Large intestine (tissue), 3 donors: ENCODE measurements around the gene CYSTM1. TPM values are rescaled to one million over a fixed set of nuclear protein-coding genes. Genes with fewer than 3 reads are reported as not detected.
A peak's percentile ranks its signal among the peaks of the same experiment; 100 is the strongest.

ENCODE experiments used
- DNase-seq, 2 donors: peaks; one replicate each; pipeline versions ENCODE4 v3.0.0 to v3.0.0-alpha.2; 2013
- H3K27ac ChIP-seq: one replicate; pipeline ENCODE4 v1.5.1; 2013; ENCODE audit warnings: low read length
- H3K27me3 ChIP-seq: 2 replicates; pipeline ENCODE4 v1.6.1; 2013; ENCODE audit warnings: low read length; ENCODE audit not compliant: control insufficient read depth, insufficient read depth
- H3K36me3 ChIP-seq: 2 replicates; pipeline ENCODE4 v1.6.1; 2013; ENCODE audit warnings: low read length; ENCODE audit not compliant: control insufficient read depth, insufficient read depth
- H3K4me1 ChIP-seq: one replicate; pipeline ENCODE4 v1.6.1; 2013; ENCODE audit warnings: low read length; ENCODE audit not compliant: control insufficient read depth, insufficient read depth
- H3K4me3 ChIP-seq: one replicate; pipeline ENCODE4 v1.5.1; 2013; ENCODE audit warnings: low read length
- H3K9me3 ChIP-seq: one replicate; pipeline ENCODE4 v1.6.1; 2013; ENCODE audit warnings: mild to moderate bottlenecking, low read depth, low read length, moderate library complexity; ENCODE audit not compliant: control insufficient read depth
- WGBS: methylation state at CpG from one replicate; pipeline ENCODE4 v1.1.5; 2013; ENCODE audit warnings: low lambda C conversion rate; ENCODE audit not compliant: insufficient coverage; 5-methylcytosine and 5-hydroxymethylcytosine counted together
- polyA plus RNA-seq: library from polyadenylated mRNA; unstranded; fragments of 120-200 nt; gene quantifications from one replicate; pipeline ENCODE4 v1.2.1, GENCODE V29; 2013

Gene CYSTM1
- polyA plus RNA-seq, 1 donor: 94.5 TPM

DNA sequence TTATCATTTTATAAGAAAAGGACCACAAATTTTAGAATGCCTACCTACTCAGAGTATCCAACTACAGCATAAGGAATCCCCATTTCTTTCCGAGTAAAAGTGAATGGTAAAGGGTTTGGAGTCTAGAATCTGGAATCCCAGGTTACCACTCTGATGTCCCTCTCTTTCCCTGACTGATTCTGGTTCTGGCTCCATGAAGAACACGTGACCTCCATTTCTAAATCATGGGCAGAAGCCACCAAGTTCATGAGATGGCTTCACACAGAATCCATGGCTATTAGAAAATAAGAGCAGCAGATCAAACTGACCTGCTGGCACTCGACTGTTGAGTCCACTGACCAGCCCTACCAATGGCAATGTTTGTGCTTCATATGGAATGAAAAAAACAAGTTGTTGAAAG, 87.2 kb downstream of the CYSTM1 start:
- Histone ChIP-seq H3K4me1 (peaks cover 24% of the 10 kb centered on the region), H3K27me3 (no peaks in the 10 kb centered on the region), H3K36me3 (no peaks in the 10 kb centered on the region), H3K9me3 (no peaks in the 10 kb centered on the region), H3K4me3 (no peak overlapping the region), H3K27ac (peak overlapping the region; percentile 82)
- DNase-seq: no peak
- no CpG with 5 or more reads among the region's 3 CpGs for WGBS

DNA sequence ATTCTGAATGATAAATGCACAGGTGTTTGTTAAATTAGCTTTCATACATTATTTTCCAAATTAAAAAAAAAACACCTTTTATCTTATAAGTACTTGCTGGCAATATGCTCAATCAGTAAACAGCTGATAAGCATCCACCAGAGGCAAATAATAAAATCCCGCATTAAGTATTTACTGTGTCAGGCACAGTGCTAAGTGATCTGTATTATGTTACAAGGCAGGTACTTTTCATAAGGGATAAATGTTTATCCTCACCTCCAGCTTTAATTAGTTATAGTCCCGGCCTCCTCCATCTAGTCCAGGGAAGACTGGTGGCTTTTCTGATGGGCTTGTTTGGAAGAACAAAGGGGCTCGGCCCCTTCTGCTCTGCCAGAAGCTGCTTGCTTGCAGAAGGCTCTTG, 87.9 kb downstream of the CYSTM1 start:
- DNase-seq: no peak
- Histone ChIP-seq H3K27ac (no peak overlapping the region), H3K27me3 (no peaks in the 10 kb centered on the region), H3K9me3 (no peaks in the 10 kb centered on the region), H3K4me3 (no peak overlapping the region), H3K36me3 (no peaks in the 10 kb centered on the region), H3K4me1 (peaks cover 24% of the 10 kb centered on the region)
- no CpG with 5 or more reads among the region's 3 CpGs for WGBS

DNA sequence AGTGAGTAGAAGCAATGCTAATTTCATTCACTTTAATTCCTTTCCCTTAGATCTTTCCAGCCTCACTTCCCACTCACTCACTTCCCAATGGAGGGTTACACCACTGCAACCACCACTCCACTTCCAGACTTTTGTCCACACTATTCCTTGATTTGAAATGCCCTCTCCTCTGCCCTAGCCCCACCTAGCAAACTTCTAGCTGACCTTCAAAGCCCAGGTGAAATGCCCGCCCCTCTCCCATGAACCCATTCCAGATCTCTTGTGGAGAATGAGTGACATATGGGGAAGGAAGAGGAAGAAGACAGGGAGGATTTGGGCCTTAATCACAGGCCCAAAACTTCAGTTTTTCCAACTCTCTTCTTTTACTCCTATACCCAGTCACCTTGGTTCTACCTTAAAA, 90.9 kb downstream of the CYSTM1 start:
- Histone ChIP-seq H3K36me3 (no peaks in the 10 kb centered on the region), H3K9me3 (no peaks in the 10 kb centered on the region), H3K27me3 (no peaks in the 10 kb centered on the region), H3K4me3 (no peak overlapping the region), H3K27ac (no peak overlapping the region), H3K4me1 (peaks cover 17% of the 10 kb centered on the region)
- WGBS: no CpG with 5 or more reads among the region's 1 CpG
- no peak for DNase-seq

DNA sequence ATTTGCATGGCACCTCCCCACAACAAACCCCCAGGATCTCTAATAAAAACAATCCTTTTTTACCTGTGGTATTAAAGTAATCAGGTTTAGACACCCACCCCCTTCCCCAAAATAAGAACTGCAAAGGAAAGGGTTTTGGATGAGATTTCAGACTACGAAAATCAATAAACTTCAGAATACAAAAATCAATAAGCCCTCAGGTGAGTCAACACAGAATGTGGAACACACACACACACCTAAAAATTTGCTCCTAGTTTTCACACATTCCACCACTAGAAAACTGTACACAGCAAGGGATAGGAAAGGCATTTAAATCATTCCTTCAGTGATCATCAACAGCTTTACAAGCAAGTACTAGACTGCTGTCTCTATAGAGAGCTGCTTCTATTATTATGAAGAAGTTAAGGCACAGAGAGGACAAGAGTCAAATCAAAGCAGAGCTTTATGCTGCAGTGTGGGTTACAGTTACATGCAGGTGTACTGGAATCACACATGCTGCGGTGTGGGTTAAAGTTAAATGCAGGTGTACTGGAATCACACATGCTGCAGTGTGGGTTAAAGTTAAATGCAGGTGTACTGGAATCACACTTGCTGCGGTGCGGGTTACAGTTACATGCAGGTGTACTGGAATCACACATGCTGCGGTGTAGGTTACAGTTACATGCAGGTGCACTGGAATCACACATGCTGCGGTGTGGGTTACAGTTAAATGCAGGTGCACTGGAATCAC, 91.6 kb downstream of the CYSTM1 start:
- no CpG with 5 or more reads among the region's 6 CpGs for WGBS
- Histone ChIP-seq H3K27me3 (no peaks in the 10 kb centered on the region), H3K9me3 (no peaks in the 10 kb centered on the region), H3K4me1 (peaks cover 12% of the 10 kb centered on the region), H3K4me3 (no peak overlapping the region), H3K36me3 (no peaks in the 10 kb centered on the region), H3K27ac (no peak overlapping the region)
- no peak for DNase-seq

DNA sequence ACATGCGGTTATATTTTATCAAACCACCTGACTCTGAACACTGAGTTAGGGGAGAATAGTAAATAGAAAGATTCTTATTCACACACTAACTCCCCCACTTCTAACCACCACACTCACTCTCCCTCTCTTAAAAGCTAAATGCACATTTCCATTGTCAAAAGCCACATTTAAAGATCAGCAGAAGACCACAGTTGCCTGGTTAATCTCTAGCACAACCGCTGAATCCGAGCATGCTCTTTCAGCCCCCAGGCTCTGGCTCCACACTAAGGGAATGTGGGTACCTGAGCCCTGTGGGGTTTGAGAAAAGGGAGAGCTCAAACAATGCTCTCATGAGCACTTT, 92.2 kb downstream of the CYSTM1 start:
- H3K27ac ChIP-seq: no peak overlapping the region
- no CpG with 5 or more reads among the region's 3 CpGs for WGBS

DNA sequence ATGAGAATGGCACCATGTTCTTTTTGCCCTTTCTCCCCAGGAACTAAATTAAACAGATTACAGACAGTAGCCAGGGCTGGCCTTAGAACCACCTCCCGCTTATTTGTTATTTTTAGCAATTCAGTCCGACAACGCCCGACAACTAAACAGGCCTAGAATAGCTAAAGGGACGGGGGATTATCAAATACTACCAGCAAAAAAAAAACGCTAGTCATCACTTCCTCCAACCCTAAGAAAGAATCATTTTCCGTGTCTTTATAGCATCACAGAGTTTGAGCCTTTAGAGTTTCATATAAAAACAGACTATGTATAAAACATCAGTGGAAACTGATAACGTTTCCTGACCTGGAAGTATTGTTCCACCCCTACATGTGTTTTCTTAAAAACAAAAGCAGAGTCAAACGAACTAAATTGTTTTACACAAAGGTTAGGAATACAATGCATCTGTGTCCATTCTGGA, 92.6 kb downstream of the CYSTM1 start:
- Histone ChIP-seq H3K4me1 (peaks cover 5% of the 10 kb centered on the region), H3K27ac (no peak overlapping the region), H3K36me3 (no peaks in the 10 kb centered on the region), H3K9me3 (no peaks in the 10 kb centered on the region), H3K27me3 (no peaks in the 10 kb centered on the region), H3K4me3 (no peak overlapping the region)
- DNase-seq: no peak
- WGBS: 76% methylated on average over 2 of the region's 9 CpGs

More for the DNA sequence above, 92.2 kb downstream of the CYSTM1 start:
- no peak for DNase-seq
- no peaks in the 10 kb centered on the region for H3K27me3 ChIP-seq
- H3K9me3 ChIP-seq: no peaks in the 10 kb centered on the region
- H3K36me3 ChIP-seq: no peaks in the 10 kb centered on the region
- H3K4me3 ChIP-seq: no peak overlapping the region
- H3K4me1 ChIP-seq: peaks cover 6% of the 10 kb centered on the region

DNA sequence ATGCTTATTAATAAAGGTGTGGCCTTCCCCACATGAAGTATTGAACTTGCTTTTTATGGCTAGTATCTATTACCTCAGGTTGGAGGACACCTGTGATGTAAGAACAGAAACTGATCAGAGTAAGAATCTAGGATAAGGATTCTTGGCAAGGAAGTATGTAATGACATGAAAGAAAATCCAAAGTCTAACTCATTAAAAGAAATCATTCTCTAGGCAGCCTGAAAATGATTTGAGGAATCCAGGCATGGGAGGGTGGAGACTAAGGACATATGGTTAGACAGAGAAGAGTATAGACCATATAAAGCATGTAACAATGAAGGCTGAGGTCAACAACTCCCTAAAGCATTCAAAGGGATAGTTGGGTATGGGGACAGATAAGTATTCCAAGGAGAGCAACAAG, 95.0 kb downstream of the CYSTM1 start:
- H3K4me1 ChIP-seq: peaks cover 5% of the 10 kb centered on the region
- no peak overlapping the region for H3K4me3 ChIP-seq
- H3K36me3 ChIP-seq: peaks cover 4% of the 10 kb centered on the region
- no peaks in the 10 kb centered on the region for H3K9me3 ChIP-seq
- DNase-seq: peak; percentile 69 to 88
- peak overlapping the region; percentile 60 for H3K27ac ChIP-seq
- no peaks in the 10 kb centered on the region for H3K27me3 ChIP-seq

DNA sequence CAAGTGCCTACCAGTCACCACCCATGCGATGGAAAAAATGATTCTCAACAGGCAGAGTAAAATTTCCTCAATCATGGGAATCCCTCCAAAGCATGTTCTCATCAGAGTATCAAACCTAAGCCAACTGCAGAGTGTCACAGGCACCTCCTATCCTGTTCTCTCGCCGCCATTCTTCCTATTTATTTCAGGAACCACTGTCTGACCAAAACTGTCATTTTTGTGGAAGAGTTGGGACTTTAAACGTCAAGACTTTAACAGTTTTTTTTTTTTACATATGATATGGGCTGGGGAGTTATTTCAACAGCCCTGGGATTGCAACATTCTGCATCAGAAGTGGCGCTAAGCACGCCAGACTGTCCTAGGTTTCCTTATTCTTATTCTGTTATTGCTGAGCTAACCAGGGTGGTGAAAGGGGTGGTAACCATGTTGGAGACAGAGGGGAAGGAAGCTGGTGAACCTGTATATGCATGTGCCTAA, 98.5 kb downstream of the CYSTM1 start:
- DNase-seq: peak; percentile 31 to 49
- 50% methylated on average over 1 of the region's 6 CpGs for WGBS
- Histone ChIP-seq H3K9me3 (peaks cover 4% of the 10 kb centered on the region), H3K36me3 (peaks cover 7% of the 10 kb centered on the region), H3K27me3 (no peaks in the 10 kb centered on the region), H3K4me3 (no peak overlapping the region), H3K4me1 (peaks cover 5% of the 10 kb centered on the region), H3K27ac (no peak overlapping the region)

DNA sequence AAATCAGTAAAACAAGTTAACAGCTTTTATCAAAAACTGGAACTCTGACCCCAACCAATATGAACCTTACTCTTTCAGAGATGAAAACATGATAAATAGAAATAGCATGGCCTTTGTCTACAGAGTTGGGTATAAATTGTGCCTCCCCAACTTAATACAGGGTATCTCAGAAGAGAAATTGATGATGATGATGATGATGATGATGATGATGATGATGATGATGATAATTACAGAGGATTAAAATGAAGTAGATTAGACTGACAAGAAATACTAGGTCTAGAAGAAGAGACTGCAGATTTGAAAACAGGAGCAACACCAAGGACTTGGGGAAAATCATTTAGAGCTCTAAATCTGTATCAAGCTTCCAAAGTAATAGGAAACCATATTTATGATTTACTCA, 100.8 kb downstream of the CYSTM1 start:
- H3K36me3 ChIP-seq: peaks cover 13% of the 10 kb centered on the region

DNA sequence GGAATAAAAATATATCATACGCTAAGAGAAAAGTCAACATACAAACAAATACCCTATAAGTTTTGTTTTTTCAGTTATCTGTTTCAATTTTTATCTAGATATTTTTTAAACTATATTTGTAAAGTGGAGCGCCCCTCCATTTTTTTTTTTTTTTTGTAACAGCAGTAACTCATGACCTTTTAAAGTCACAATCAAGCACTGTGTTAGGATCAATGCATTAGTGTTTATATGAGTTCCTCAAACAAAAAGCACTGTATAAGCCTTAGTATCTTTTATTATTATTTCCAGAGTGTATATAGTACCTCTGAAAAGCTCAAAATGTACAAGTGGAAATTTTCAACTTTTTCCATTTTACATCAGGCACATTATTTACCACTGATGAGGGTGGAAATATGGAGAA, 107.3 kb downstream of the CYSTM1 start:
- 94% methylated on average over 2 of the region's 2 CpGs for WGBS

More for the DNA sequence above, 100.8 kb downstream of the CYSTM1 start:
- Histone ChIP-seq H3K9me3 (peaks cover 4% of the 10 kb centered on the region), H3K4me3 (no peak overlapping the region), H3K27ac (no peak overlapping the region), H3K27me3 (no peaks in the 10 kb centered on the region), H3K4me1 (no peaks in the 10 kb centered on the region)
- DNase-seq: no peak

DNA sequence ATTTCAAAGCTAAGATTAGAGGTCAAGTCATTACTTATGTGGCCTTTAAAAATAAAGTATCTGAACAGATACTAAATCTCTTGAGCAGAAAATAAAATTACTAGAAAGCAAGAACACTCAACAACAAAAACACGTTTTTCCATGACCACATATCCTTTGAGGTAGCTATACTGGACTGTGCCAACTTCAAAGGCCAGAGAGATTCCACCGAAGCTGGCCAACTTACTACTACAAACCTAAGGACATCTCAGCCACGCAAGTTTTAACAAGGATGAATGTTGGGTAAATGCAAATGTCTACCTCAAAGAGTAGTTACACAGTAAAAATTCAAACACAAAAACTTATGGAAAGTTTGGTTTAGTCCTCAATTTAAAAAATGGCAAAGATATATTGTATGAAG, 109.0 kb downstream of the CYSTM1 start:
- DNase-seq: no peak
- peaks cover 6% of the 10 kb centered on the region for H3K36me3 ChIP-seq
- H3K9me3 ChIP-seq: no peaks in the 10 kb centered on the region
- H3K27me3 ChIP-seq: no peaks in the 10 kb centered on the region
- no peaks in the 10 kb centered on the region for H3K4me1 ChIP-seq
- WGBS: no CpG with 5 or more reads among the region's 3 CpGs
- no peak overlapping the region for H3K27ac ChIP-seq
- H3K4me3 ChIP-seq: no peak overlapping the region

More for the DNA sequence above, 107.3 kb downstream of the CYSTM1 start:
- no peak for DNase-seq
- H3K27ac ChIP-seq: no peak overlapping the region
- peaks cover 8% of the 10 kb centered on the region for H3K36me3 ChIP-seq
- no peaks in the 10 kb centered on the region for H3K27me3 ChIP-seq
- H3K4me1 ChIP-seq: no peaks in the 10 kb centered on the region
- H3K9me3 ChIP-seq: peaks cover 4% of the 10 kb centered on the region
- no peak overlapping the region for H3K4me3 ChIP-seq
